HG03521 (cell line): Measurements from ENCODE around the gene OR1I1.
"Not testable (repeated sequence)": the region's sequence is repeated elsewhere in the genome, so short reads cannot be mapped to it uniquely, and the experiment has no call there.

Experiments used
- ATAC-seq: cut with Tn5 transposase; IDR thresholded peaks from one replicate; pipeline ENCODE4 v1.9.1; 2021; ENCODE audit warnings: mild to moderate bottlenecking, moderate library complexity; ENCODE audit not compliant: unreplicated experiment

OR1I1 gene, protein sequence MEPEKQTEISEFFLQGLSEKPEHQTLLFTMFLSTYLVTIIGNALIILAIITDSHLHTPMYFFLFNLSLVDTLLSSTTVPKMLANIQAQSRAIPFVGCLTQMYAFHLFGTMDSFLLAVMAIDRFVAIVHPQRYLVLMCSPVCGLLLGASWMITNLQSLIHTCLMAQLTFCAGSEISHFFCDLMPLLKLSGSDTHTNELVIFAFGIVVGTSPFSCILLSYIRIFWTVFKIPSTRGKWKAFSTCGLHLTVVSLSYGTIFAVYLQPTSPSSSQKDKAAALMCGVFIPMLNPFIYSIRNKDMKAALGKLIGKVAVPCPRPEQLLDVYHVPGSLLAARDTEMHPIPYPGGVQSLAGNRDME

DNA sequence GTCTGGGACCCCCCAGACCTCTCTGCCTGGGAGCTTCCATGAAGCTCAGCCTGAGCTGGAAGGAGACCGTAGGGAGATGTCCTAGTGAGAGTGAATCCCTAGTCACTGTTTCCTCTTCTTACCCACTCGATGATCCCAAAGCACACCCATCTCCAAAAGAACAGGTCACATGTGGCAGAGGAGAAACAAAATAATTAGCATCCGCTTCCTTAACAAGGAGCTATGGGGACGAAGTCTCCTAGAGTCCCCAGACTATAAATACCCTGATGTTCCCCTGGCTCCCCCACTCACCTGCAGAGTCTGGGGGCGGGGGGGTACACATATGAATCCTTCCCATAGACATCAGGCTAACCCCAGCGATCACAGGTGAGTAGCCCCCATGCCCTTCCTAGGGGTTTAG lies at the start of gene OR1I1:
Gene OR1I1 (plus strand): TSS at position 301 of the 400 bp plus-strand sequence. CDS start 4,855 bp downstream, outside the sequence.
- no peak for ATAC-seq

DNA sequence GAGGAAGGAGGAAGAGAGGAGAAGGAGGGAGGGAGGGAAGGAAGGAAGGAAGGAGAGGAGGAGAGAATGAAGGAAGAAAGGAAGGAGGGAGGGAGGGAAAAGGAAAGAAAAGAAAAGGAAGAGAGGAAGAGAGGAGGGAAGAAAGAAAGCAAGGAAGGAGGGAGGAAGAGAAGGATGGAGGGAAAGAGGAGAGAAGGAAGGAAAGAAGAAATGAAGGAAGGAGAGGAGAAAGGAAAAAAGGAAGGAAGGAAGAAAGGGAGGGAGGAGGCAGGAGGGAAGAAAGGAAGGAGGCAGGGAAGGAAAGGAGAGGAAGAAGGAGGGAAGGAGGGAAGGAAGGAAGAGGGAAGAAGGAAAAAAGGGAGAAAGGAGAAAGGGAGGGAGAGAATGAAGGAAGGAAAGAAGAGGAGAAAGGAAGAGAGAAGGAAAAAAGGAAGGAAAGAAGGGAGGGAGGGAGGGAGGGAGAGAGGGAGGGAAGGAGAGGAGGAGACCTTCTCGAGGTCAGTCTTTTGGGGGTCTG lies 46.2 kb upstream of the OR1I1 start:
- no peak for ATAC-seq

DNA sequence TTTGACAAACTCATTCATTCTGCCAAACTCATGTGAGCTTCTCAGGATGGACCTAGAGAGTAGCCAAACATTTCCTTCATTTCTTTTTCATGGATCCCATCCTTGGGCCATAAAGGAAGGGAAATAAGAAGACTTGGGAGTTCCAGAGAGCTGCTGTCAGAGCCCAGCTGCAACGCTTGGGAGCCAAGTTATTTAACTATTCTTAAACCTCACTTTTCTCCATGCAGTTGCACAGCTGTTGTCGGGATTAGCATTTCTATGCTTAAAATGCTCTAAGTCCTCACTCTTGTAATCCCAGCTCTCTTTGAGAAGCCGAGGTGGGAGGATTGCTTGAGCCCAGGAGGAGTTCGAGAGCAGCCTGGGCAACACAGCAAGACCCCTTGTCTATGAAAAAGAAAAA lies 44.4 kb upstream of the OR1I1 start:
- no peak for ATAC-seq

DNA sequence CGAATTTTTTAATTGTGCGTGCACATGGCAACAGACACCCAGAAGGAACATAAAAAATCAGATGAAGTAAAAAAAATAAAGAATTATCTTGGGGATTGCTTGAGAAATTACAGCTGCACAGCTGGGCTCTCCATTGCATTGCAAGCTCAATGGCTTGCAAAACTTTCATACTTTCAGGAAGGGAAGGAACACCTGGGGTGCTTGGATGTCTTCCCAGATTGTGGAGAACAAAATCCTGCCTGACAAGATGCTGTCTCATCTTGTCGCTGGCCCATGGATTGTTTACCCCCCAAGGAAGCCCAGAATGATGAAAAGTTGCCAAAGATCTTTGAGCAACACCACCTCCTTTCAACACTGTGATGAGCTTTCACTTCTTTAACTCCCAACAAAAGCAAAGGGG lies 43.7 kb upstream of the OR1I1 start:
- ATAC-seq, result no peak

DNA sequence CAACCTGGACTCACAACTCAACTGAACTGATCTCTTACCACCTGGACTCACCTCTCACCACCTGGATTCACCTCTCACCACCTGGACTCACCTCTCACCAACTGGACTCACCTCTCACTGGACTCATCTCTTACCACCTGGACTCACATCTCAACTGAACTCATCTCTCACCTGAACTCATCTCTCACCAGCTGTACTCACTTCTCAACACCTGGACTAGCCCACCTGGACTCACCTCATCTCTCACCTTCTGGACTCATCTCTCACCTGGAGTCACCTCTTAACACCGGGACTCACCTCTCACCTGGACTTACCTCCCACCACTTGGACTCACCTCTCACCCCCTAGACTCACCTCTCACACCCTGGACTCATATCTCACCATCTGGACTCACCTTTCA lies 40.0 kb upstream of the OR1I1 start:
- ATAC-seq, result no peak

DNA sequence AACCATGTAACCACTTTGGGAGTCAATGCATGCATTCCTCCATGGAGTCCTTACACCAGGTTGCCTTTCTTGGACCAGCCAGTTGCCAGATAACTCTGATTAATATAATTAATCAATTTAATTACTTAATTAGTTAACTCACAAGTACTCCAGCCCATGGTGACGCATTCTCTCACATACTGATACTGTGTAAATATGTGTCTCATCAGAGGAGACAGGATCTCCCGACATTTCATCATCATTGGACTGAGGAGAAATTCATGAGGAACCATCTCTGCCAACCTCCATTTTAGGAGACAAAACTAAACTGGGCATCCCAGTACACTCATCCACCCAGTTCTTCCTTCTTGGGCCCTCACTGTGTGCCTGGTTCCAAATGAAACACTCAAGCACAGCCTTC lies 39.2 kb upstream of the OR1I1 start:
- no peak for ATAC-seq

DNA sequence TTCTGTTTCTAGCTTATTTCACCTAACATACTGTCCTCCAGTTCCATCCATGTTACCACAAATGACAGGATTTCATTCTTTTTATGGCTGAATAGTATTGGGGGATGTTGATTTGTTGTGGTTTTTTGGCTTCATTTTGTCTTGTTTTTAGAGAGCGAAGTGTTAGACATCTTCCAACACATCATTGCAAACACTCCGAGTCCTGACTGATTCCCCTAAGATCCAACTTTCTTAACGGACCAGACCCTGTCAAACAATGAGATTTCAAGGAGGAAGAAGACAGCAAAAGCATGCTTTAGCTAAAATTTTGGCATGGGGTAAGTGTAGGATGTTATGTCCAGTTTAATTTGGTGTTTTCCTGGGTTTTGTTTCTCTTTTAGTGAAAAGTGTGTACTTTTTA lies 36.5 kb upstream of the OR1I1 start:
- no peak for ATAC-seq

DNA sequence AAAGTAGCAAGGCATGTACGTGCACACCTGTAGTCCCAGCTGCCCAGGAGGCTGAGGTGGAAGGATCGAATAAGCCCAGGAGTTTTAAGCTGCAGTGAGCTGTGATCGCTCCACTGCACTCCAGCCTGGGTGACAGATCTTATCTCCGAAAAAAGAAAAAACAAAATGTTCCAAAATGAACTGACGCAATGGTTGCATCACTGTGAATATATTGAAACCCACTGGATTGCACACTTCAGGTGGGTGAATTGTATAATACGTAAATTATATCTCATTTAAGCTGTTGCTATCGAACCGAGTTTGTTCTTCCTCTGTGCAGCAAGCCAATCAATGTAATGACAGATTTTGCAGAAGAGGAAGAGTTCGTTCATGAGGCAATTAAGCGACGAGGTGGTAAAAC lies 34.3 kb upstream of the OR1I1 start:
- ATAC-seq, result no peak

DNA sequence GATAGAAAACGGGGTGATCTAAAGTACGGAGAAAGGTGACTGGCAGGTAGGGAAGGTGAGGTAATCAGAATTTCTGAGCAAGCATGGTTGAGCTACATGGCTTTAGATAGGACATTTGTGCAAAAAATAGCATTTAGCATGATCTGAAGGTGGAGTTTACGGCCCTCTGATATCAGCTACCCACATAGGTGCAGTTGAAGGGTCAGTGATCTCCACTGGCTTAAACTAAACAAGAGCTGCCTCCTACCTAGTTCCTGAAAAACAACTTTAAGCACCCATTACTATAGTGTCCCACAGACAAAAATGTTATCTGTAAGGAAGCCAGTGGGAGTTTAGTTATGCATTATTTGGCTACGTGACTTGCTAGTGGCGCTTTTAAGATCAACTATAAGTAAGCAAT lies 33.9 kb upstream of the OR1I1 start:
- no peak for ATAC-seq

DNA sequence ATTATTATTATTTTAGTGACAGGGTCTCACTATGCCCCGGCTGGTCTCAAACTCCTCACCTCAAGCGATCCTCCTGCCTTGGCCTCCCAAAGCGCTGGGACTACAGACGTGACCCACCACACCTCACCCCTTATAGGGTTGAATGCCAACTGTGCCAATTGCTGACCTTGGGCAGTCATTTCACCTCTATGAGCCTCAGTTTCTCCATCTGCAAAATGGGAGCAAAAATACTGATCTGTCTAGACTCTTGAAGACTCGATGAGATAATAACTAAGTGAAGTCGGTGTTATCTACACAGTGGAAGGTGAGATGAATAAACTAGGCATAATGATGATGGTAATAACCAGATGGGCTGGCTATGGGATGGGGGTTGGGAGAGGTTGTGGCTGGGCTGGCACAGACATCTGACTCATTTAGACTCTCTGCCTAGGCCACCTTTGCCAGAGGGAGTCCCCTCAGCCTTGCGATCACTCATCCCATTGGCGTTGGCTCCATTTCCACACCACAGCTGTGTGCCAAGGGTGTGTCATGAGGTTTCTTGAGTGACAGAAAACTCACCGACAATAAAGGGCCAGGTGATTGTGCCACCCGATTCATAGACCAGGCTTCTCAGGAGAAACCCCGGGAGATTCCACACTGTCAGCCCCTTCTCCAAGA lies 33.0 kb upstream of the OR1I1 start, which contains the start of gene CASP14:
Gene CASP14 (plus strand): TSS at position 596 of the 657 bp plus-strand sequence. CDS start 2,772 bp downstream, outside the sequence.
- no peak for ATAC-seq

DNA sequence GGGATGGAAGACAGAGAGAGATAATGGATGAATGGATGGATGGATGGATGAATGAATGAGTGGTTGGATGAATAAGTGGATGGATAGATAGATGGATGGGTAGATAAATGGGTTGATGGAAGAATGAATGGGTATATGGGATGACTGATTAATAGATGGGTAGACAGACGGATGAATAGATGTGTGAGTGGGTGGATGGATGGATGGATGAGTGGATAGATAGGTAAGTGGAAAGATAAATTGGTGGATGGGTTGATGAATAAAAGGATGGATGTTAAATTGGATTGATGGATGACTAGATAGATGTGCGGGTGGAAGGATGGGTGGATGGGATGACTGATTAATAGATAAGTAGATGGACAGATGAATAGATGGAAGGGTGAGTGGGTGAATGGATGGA lies 31.4 kb upstream of the OR1I1 start:
- ATAC-seq, result no peak

DNA sequence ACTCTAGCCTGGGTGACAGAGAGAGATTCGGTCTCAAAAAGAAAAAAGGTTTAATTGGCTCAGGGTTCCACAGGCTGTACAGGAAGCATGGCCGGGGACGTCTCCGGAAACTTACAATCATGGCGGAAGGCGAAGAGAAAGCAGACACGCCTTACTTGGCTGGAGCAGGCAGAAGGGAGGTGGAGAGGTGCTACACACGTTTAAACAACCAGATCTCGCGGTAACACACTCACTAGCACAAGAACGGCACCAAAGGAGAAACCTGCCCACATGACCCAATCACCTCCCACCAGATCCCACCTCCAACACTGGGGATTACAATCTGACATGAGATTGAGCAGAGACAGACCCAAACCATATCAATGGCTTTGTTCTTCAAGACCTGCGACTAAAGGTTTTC lies 20.0 kb upstream of the OR1I1 start:
- no peak for ATAC-seq

DNA sequence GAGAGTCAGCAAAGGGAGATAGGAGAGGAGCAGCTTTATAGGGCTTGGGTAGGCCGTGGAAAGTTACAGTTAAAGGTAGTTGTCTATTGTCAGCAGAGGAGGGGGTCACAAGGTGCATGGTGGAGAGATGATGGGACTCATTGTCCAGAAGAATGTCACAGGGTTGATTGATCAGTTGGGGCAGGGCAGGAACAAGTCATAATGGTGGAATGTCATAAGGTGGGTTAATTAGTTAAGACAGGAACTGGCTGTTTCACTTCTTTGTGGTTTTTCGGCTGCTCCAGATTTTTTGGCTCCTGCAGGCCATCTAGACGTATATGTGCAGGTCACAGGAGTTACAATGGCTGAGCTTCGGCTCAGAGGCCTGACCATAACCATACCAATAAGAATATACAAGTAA lies 11.6 kb upstream of the OR1I1 start:
- ATAC-seq, result not testable (repeated sequence)

DNA sequence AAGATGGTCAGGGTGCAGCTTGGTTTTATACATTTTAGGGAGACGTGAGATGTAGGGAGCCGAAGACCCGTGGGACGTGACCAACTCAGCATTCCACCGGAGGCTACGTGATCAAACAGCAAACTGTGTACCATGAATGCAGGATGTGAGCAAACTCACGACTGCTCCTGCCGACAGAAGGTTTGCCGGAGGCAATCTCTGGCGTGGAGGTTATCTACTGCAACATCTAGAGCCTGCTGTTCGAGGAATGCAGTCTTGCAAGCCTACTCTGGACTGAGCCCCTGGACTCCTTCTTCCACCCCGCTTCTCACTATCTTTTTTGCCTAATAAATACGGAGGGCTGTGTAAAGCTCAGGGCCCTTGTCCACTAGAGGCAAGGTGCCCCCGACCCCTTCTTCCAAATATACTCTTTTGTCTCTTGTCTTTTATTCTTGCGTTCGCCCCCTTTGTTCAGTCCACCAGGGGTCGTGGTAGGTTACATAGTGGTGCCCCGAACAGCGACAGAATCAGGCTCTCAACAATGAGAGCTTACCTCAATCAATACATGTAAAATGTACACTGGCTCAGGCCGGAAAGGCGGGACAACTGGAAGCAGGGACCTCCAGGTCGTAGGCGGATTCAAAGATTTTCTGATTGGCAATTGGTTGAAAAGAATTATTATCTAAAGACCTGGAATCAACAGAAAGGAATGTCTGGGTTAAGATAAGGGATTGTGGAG lies 8.9 kb upstream of the OR1I1 start:
- ATAC-seq, result no peak

DNA sequence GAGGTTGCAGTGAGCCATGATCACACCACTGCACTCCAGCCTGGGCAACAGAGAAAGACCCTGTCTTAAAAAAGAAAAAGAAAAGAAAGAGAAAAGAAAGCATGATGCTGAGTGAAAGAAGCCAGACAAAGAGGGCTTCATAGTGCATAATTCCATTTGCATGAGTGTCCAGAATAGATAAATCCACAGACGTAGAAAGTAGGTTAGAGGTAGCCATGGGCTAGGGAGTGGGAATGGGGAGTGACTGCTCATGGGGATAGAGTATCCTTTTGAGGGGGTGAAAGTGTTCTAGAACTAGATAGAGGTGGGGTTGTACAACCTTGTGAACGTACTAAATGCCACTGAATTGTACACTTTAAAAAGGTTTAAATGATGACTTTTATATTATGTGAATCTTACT lies 7.6 kb upstream of the OR1I1 start:
- ATAC-seq, result no peak

DNA sequence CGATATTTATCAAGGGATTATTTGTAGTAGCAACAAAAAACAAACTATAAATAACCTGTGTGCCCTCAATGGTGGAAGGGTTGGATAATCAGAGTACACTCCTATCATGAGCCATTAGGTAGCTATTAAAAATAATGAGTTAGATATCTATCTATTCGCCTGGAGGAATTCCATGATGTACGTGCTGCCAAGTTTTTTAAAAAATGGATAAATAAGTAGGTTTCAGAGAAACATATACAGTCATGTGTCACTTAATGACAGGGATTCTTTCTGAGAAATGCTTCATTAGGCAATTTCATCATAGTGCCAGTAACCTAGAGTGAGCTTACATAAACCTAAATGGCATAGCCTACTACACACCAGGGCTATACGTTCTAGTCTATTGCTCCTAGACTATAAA lies 6.2 kb upstream of the OR1I1 start:
- no peak for ATAC-seq

DNA sequence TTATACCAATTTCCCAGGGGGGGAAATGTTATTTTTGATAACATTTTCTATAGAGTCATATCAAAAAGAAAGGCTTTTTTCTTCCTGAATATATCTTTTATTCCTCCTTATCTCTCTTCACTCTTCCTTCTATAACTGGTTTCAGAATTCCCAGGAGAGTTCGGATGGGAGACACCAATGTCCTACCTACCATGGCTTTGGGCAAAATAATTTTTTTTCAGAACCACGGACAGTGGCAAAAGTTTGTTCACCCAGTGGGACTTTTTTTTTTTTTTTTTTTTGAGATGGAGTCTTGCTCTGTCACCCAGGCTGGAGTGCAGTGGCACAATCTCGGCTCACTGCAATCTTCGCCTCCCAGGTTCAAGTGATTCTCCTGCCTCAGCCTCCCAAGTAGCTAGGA lies 2.0 kb upstream of the OR1I1 start:
- ATAC-seq, result not testable (repeated sequence)

DNA sequence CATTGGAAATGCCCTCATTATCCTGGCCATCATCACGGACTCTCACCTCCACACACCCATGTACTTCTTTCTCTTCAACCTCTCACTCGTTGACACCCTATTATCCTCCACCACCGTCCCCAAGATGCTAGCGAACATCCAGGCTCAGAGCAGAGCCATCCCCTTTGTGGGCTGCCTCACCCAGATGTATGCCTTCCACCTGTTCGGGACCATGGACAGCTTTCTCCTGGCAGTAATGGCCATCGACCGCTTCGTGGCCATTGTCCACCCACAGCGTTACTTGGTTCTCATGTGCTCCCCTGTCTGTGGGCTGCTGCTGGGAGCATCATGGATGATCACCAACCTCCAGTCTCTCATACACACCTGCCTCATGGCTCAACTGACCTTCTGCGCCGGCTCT lies 5.2 kb downstream of the OR1I1 start:
- no peak for ATAC-seq

DNA sequence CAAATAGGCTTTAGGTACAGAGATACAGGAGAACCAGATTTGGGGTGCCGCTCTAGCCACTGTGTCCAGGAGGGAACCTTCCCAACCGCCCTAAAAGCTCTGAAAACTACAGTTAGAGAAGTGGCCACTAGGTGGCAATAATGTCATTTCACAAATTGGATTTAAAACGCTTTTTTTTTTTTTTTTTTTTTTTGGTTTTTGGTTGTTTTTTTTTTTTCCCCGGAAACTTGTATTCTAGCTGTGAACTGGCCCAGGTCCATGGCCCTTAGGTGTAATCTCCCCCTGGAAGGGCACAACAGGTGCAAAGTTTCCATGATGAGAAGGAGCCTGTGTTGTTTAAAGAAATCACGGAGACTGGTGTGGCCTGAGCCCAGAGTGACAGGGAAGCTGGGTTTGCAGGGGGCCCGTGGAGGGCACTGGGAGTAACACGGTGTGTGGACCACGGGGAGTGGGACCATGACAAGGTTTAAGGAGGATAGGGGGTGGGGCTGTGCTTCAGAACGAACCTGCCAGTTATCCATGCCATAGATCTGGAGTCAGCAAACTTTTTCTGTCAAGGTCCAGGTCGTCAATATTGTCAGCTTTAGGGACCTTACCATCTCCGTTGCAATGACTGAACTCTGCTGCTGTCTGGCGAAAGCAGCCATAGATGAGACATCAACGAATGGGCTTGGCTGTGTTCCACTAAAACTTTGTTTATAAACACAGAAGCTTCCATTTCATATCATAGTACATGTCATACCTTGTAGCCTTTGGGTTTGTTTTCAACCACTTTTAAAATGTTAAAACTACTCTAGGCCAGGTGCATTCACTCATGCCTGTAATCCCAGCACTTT lies 10.1 kb downstream of the OR1I1 start:
- ATAC-seq, result no peak

DNA sequence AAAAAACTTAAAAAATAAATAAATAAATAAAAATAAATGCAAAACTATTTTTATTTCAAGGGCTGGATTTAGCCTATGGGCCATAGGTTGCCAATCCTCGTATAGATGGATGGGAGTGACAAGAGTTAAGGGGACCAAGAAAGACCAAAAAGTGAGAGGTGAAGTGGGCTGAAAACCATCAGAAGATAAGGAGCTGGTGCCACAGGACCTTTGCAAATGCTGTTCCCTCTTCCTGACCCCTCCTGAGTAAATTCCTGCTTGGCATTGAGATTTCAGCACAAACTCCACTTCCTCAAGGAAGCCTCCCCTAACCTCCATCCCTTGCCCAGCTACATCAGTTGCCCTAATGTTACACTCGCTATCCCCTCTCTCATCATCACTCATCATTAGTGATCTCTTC lies 11.0 kb downstream of the OR1I1 start:
- no peak for ATAC-seq

DNA sequence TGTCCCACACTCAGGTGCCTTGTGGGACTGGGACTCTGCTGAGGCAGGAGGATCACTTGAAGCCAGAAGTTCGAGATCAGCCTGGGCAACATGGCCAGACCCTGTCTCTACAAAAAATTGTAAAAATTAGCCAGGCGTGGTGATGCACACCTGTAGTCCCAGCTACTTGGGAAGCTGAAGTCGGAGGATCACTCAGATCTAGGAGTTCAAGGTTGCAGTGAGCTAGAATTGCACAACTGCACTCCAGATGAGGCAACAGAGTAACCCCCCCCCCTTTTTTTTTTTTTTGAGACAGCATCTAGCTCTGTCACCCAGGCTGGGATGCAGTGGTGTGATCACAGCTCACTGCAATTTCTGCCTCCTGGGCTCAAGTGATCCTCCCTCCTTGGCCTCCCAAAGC lies 14.2 kb downstream of the OR1I1 start:
- ATAC-seq, result no peak
